IPS-NIHi7 (cell line): ENCODE measurements around the gene CRY1.
"Not testable (repeated sequence)": the region's sequence is repeated elsewhere in the genome, so short reads cannot be mapped to it uniquely, and the experiment has no call there.

Experiments
- DNase-seq: peaks from one replicate; pipeline ENCODE4 v3.0.0; 2012; ENCODE audit warnings: mixed read lengths; ENCODE audit errors: extremely low spot score

The CRY1 gene

DNA sequence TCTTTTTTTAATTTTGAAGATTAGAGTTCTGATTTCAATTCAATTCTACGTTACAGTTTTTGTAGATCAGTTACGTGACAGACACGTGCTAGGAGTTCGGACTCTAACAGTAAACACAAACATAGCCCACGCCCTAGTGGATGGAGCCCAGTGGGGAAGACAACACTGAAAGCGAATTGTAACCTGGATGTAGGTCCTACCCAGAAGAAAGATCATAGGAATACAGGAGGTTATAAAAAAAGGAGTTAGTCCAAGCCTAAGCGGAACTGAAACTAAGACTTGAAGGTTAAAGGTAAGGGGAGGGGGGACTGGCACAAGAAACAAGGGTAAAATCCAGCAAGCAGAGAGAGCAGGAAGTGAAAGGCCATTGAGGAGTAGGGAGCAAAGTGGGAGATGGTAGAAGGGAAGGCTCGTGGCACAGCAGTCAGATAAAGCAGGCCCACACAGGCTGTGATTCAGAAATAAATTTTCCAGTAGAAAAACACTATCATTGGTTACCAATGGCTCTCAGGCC is 15.7 kb upstream of the CRY1 start:
- no peak for DNase-seq

DNA sequence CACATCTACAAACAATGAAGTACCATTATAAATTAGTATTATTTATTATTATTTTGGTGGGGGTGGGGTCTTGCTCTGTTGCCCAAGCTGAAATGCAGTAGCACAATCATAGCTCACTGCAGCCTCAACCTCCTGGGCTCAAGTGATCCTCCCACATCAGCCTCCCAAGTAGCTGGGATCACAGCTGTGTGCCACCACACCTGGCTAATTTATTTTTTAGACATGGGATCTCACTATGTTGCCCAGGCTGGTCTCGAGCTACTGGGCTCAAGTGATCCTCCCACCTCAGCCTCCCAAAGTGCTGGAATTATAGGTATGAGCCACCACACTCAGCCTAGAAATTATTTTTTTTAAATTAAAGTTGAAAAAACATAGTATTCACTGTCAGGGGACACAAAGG is 15.0 kb upstream of the CRY1 start:
- not testable (repeated sequence) for DNase-seq

DNA sequence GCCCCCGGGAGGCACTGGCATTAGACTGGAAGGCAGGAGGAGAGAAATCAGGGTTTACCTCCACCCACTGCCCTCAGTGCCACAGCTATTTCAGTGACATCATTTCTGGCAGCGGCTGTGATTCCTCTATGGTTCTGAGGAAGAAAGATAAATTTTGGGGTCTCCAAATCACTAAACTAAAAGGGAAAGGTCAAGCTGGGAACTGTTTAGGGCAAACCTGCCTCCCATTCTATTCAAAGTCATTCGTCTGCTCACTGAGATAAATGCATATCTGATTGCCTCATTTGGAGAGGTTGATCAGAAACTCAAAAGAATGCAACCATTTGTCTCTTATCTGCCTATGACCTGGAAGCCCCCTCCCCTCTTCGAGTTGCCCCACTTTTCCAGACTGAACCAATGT is 14.0 kb upstream of the CRY1 start:
- DNase-seq: no peak

GRCh38 chr12:107106241-107107025 is 13.1 kb upstream of the CRY1 start:
- DNase-seq: no peak

DNA sequence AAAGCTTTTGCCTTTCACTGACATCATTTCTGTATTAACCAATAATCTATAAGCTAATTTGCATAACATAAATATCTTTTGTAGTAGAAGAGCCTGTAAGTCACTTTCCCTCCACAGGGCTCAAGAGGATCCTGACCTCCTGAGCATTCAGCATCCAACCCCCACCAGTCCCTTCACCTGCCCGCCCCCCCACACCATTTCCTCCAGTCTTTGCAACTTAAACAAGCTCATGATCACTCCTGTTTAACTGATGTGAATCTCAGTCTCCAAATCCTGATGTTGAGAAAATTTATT is 12.0 kb upstream of the CRY1 start:
- DNase-seq: no peak

GRCh38 chr12:107103516-107103915 is 10.2 kb upstream of the CRY1 start:
- DNase-seq: no peak

DNA sequence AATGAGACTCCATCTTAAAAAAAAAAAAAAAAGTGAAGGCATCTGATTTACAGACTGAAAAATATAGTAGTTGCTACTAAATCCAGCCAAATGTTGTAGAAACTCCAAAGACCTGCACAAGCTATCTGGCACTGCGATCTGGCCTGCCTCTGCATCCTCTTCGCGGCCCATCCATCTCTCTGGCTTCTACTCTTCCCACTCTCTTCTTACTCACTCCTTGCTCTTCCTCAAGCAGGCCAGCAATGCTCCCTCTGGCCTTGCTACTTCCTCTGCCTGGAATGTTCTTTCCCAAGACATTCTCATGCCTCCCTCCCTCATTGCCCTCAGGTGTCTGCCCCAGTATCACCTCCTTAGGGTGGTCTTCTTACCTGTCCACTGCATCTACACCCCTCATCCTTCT is 9.7 kb upstream of the CRY1 start:
- no peak for DNase-seq

- no peak for DNase-seq
Observed at GRCh38 chr12:107102294-107102693, 8.9 kb upstream of the CRY1 start.

DNA sequence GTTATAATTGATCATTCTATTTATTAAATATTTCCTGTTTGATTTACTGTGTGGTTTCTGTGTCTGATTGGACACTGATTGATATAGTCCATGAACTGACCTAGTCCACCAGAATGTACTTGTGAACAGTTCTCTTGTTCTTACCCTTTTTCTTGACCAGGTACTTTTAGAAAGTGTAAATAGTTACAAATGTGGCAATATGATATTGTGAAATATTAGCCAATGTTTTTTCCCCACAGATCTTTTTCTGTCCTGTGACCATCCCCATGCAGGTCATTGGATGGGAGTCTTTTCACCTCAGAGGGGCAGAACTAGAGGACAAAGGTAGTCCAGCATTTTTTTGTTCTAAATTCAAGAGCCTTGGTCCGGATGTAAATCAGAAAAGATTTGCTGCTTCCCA is 8.3 kb upstream of the CRY1 start:
- no peak for DNase-seq

- DNase-seq: no peak
Observed at GRCh38 chr12:107099917-107100316, 6.6 kb upstream of the CRY1 start.

- no peak for DNase-seq
Observed at GRCh38 chr12:107096571-107096970, 3.2 kb upstream of the CRY1 start.

GRCh38 chr12:107094183-107094448 is 767 bp upstream of the CRY1 start:
- no peak for DNase-seq

GRCh38 chr12:107092669-107093416 is 506 bp downstream of the CRY1 start:
- peak; percentile 22 for DNase-seq

DNA sequence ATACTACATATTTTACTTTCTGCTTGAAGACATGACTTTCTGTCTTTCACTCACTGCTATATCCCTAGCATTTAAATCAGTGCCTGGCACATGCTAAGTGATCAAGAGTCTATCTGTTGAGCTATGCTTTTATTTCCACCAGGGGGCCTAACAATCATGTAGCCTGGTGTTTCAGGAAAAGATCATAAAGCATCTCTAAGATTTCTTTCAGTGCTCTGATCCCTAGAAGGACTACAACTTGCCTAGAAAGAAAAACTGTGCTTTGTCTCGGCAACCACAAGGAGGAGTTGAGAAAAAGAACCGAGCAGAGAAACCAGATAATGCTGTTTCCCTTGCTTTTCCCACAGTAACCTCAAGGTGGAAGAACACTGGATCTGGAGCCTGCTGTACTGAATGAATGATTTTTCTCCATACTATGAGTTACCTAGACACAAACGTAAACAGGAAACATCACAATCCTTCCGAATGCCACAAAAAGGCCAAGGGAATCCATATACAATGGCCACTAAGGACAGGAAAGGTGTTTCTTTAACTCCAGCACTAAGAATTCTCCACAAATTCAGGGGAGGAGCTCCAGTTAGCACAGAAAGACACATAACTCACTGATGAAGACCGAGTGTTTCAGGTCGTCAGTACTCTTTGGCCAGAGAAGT is 1.2 kb downstream of the CRY1 start:
- peak; percentile 74 for DNase-seq

GRCh38 chr12:107091381-107091780 is 2.0 kb downstream of the CRY1 start:
- DNase-seq: no peak

DNA sequence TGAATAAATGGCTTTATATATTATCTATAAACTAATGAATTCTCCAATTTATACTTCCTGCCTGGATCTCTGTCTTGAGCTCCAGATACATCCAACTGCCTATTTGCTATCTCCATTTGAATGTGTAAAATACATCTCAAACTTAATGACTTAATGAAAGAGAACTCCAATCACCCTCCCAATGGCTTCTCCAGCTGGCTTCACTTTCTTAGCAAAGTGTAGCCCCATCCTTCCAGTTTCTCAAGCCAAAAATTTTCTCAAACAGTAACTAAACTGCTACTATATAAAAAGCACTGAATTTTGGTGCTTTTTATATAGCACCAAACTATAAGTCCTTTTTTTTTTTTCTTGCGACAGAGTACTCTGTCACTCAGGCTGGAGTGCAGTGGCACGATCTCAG is 2.6 kb downstream of the CRY1 start:
- DNase-seq: no peak

- DNase-seq: no peak
Observed at GRCh38 chr12:107088912-107089311, 4.4 kb downstream of the CRY1 start.

- no peak for DNase-seq
Observed at GRCh38 chr12:107086314-107086713, 7.0 kb downstream of the CRY1 start.

- DNase-seq: no peak
Observed at GRCh38 chr12:107081778-107082177, 11.6 kb downstream of the CRY1 start.

DNA sequence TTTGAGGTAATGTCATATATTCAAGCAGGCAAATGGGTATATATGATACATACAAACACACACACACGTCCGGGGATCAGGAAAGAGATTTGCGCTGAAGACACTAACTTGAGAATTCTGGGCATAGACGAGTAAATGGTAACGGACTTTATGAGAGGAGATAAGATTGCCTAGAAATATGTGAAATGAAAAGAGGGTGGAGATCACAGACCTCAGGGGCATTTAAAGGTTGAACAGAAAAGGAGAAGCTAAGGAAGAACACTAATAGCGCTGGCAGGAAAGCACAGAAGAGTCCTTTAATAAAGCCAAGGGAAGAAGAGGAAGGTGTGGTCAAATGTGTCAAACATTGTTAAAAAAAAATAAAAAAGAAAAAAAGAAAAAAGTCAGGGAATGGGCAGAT is 13.1 kb downstream of the CRY1 start:
- DNase-seq: no peak

DNA sequence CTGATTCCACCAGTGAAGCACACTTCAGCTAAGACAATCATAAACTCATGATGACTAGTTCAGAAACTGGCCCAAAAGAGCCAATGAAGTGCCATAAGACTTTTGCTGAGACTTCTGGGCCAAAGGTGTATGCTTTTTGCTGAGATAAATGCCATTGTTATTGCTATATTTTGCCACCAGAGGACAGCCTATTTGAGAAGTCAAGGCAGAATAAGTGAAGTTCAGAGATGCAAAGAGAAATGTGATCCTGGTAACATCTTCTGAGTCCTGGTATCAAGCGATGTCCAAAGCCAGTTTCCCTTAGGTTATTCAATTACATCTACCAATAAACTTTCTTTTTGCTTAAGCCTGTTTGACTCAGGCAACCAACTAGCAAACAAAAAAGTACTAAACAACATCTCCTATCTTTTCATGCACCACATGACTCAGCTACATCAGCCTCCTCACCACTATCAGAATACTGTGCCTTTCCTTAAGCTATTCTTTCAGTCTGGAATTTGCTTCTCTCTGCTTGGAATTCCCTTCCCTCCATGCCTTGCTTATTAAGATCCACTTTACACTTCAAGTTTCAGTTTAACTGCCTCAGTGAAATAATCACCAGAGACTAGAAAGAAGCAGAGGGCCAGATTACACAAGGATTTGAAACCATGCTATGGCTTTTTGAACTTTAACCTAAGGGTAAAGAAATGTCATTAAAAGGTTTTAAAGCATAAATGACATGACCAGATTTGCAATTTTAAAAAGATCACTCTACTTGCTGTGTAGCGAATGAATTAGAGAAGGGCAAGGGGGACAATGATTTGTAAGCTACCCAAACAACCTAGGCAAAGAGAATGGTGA is 14.0 kb downstream of the CRY1 start:
- DNase-seq: no peak

DNA sequence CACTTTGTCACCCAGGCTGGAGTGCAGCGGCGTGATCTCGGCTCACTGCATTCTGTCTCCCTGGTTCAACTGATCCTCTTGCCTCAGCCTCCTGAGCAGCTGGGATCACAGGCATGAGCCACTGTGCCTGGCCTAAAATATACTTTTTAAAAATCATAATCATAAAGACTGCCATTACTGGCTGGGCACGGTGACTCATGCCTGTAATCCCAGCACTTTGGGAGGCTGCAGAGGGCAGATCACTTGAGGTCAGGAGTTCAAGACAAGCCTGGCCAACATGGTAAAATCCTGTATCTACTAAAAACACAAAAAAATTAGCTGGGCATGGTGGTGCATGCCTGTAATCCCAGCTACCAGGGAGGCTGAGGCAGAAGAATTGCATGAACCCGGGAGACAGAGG is 20.1 kb downstream of the CRY1 start:
- not testable (repeated sequence) for DNase-seq
